ENCODE data around the gene SGSM2. TPM values are rescaled to one million over a fixed set of nuclear protein-coding genes. Genes with fewer than 3 reads are reported as not detected.

The SGSM2 gene
- total and polyA plus RNA-seq, 4 donors = 24.9 to 173 (median 67.8) TPM

DNA sequence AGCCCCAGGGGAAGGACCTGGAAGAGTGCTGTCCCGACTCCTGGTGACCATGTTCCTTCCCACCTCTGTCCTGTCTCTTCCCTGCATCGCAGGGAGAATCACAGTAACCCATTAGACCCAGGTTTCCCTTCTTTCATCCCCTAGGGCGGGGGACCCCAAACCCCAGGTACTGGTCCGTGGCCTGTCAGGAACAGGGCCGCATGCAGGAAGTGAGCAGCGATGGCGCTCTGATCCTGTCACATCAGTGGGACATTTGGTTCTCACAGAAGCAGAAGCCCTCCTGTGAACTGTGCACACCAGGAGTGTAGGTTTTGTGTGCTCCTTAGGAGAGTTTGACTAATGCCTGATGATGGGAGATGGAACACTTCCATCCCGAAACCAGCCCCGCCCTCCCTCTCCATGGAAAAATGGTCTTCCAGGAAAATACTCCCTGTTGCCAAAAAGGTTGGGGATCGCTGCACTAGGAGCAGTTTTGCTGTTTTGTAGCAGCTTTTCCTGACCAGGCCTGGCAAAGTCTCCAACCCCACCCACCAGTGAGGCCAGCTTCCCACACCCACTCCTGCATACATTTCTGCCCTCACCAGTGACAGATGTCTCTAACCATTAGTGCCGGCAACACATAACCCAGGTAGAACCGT, 53.0 kb downstream of the SGSM2 start:
- Histone ChIP-seq H3K36me3 (ENCODE audit: control insufficient read depth in 1 of 2, insufficient read depth in 2 of 2, low read length in 1 of 2) (no peaks in the 10 kb centered on the region), H3K9me3 (ENCODE audit: control insufficient read depth, low read length) (no peaks in the 10 kb centered on the region), H3K4me1 (ENCODE audit: control insufficient read depth in 1 of 2, insufficient read depth in 2 of 2, low read length in 2 of 2) (no peaks in the 10 kb centered on the region), H3K27me3 (ENCODE audit: control insufficient read depth in 1 of 2, insufficient read depth in 2 of 2, low read length in 1 of 2) (no peaks in the 10 kb centered on the region), H3K27ac (ENCODE audit: low read depth in 1 of 2, low read length in 2 of 2) (no peak overlapping the region), H3K4me3 (ENCODE audit: low read length in 2 of 2) (no peak overlapping the region)
- intact Hi-C loops (cut with DNase I) = loop anchor here in 1 of 2 donors (5.0 kb wide), 1 partner anchor 53 kb away; the partner anchor contains the start of genes SGSM2 and TSR1
- DNase-seq = peak in 1 of 2 donors; percentile 65
- ATAC-seq (ENCODE audit: low FRiP score) = no peak
- 71 to 80% methylated on average over 12 of the region's 12 CpGs for WGBS, 2 donors

DNA sequence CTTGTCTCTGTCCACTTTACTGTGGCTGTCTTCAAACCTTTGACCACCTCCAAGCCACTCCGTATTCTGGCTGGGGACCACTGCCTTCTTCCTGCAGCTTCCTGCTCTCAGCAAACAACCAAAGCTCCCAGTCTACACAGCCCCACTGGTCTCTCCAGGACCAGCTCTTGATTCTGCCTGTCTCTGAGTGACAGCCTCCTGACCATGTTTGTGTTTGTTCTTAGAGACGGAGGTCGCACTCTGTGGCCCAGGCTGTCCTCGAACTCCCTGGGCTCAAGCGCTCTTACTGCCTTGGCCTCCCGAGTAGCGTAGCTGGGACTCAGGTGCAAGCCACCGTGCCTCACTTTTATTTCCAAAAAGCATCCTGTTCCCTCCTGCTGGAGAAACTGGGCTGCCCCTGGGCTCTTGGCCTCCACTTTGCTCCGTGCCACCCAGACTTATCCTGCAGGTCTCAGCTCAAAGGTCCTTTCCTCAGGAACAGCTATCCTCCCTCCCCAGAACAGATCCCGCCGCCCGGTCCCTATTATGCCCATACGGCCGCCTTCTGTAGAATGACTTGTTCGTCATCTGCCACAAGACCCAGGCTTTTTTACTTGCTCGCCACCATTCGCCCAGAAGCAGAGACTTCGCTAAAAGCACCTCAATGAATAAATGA, 54.4 kb downstream of the SGSM2 start:
- H3K4me1 ChIP-seq (ENCODE audit: control insufficient read depth in 1 of 2, insufficient read depth in 2 of 2, low read length in 2 of 2) = peaks cover 0 to 2% of the 10 kb centered on the region in 2 donors
- ATAC-seq (ENCODE audit: low FRiP score) = no peak
- no peaks in the 10 kb centered on the region for H3K36me3 ChIP-seq (ENCODE audit: control insufficient read depth in 1 of 2, insufficient read depth in 2 of 2, low read length in 1 of 2)
- intact Hi-C loops (cut with DNase I) = loop anchor here in 1 of 2 donors (5.0 kb wide), 1 partner anchor 54 kb away; the partner anchor contains the start of genes SGSM2 and TSR1
- no peaks in the 10 kb centered on the region for H3K9me3 ChIP-seq (ENCODE audit: control insufficient read depth, low read length)
- WGBS, 2 donors = 76 to 77% methylated on average over 18 of the region's 18 CpGs
- H3K27me3 ChIP-seq (ENCODE audit: control insufficient read depth in 1 of 2, insufficient read depth in 2 of 2, low read length in 1 of 2) = no peaks in the 10 kb centered on the region
- DNase-seq = peak in 1 of 2 donors; percentile 45
- no peak overlapping the region for H3K4me3 ChIP-seq (ENCODE audit: low read length in 2 of 2)
- H3K27ac ChIP-seq (ENCODE audit: low read depth in 1 of 2, low read length in 2 of 2) = peak overlapping the region in 1 of 2 donors; percentile 14

DNA sequence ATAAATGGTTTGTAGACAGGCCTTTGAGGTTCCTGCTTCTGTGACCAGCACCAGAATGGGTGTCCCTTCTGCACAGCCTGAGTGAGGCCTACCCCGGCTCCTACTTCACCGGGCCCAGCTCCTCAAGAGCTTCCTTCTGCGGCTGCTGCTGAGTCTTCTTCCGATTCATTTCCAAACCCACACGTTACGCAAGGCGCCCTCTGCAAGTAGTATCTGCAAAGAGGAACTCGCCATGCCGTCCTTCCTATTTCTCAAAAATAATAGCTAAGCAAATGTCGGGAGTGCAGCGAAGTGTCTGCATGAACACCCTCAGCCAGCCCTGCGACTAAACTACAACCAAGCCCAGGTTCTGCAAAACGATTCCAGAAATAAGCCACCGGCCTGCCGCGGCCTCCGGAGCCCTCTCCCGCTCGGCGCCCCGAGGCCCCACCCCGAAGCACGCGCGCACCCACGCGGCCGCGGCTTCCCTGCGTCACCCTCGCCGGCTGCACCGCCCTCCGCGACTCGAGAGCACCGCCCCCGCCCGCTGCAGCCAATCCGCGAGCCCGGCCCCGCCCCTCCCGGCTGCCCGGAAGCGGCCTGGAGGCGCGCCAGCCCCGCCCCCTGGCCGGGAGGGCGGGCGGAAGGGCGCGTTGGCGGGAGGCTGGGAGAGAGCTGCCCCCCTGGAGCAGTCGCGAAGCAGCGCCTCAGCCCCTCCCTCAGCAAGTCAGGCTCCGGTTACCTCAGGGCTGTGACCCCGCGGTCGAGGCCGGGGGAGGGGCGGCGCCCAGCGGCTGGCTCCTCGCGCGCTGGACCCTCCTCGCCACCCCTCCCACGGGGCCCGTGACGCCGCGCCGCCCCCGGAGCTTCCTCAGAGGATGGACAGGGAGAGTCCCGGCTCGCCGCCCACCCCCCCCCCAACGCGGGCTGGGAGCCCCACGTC, 55.2 kb downstream of the SGSM2 start:
- H3K4me1 ChIP-seq (ENCODE audit: control insufficient read depth in 1 of 2, insufficient read depth in 2 of 2, low read length in 2 of 2) = peaks cover 0 to 2% of the 10 kb centered on the region in 2 donors
- intact Hi-C loops (cut with DNase I) = loop anchor here in 1 of 2 donors (5.0 kb wide), 1 partner anchor 55 kb away; the partner anchor contains the start of genes SGSM2 and TSR1

DNA sequence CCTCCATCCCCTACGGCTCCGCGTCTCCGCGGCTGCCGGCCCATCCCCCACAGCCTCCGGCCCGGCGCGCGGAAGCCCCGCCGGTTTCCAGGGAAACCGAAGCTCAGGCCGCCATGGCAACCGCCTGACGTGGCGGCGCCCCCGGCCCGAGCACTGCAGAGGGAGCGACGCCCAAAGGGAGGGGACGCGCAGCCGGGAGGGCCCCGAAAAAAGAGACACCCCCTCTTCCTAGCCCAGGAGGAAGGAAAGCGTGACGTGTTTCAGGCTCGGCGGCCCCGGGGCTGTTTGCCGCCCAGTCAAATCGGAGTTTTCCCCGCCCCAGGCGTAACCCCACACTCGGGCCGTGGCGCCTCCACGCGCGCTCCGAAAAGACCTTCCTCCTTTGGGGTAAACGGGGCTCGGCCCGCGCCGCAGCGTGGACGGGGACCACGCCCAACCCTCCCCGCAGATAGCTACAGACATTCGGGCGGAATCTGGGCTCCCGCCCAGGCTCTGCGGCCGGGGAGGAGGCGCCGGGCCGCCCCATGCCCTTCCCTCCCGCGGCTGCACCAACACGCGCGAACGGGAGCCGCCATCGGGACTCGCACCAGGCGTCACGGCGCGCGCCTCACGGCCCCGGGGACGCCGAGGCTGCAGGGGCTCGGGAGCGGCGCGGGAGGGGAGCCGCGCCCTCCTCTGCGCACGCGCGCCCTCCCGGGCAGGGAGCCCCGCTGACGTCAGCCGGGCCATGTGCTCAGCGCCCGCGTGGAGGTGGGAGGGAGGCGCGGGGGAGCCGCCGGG, 56.1 kb downstream of the SGSM2 start:
- ATAC-seq (ENCODE audit: low FRiP score) (peak; percentile 71), DNase-seq (peak; percentile 94 to 96)
- intact Hi-C loops (cut with DNase I) = loop anchor here in 1 of 2 donors (5.0 kb wide), 1 partner anchor 56 kb away; the partner anchor contains the start of genes SGSM2 and TSR1
- 0 to 1% methylated on average over 60 to 99 of the region's 99 CpGs for WGBS, 2 donors
- peak overlapping the region; percentile 79 to 82 for H3K4me3 ChIP-seq (ENCODE audit: low read length in 2 of 2)
- H3K4me1 ChIP-seq (ENCODE audit: control insufficient read depth in 1 of 2, insufficient read depth in 2 of 2, low read length in 2 of 2) = peaks cover 0 to 2% of the 10 kb centered on the region in 2 donors
- peak overlapping the region; percentile 87 to 95 for H3K27ac ChIP-seq (ENCODE audit: low read depth in 1 of 2, low read length in 2 of 2)
- H3K9me3 ChIP-seq (ENCODE audit: control insufficient read depth, low read length) = no peaks in the 10 kb centered on the region
- no peaks in the 10 kb centered on the region for H3K27me3 ChIP-seq (ENCODE audit: control insufficient read depth in 1 of 2, insufficient read depth in 2 of 2, low read length in 1 of 2)
- no peaks in the 10 kb centered on the region for H3K36me3 ChIP-seq (ENCODE audit: control insufficient read depth in 1 of 2, insufficient read depth in 2 of 2, low read length in 1 of 2)

More for the DNA sequence above, 55.2 kb downstream of the SGSM2 start:
- peak overlapping the region; percentile 87 to 95 for H3K27ac ChIP-seq (ENCODE audit: low read depth in 1 of 2, low read length in 2 of 2)
- H3K9me3 ChIP-seq (ENCODE audit: control insufficient read depth, low read length) = no peaks in the 10 kb centered on the region
- DNase-seq = peak; percentile 97 to 98
- H3K4me3 ChIP-seq (ENCODE audit: low read length in 2 of 2) = peak overlapping the region; percentile 79 to 82
- ATAC-seq (ENCODE audit: low FRiP score) = peak; percentile 81
- H3K36me3 ChIP-seq (ENCODE audit: control insufficient read depth in 1 of 2, insufficient read depth in 2 of 2, low read length in 1 of 2) = no peaks in the 10 kb centered on the region
- no peaks in the 10 kb centered on the region for H3K27me3 ChIP-seq (ENCODE audit: control insufficient read depth in 1 of 2, insufficient read depth in 2 of 2, low read length in 1 of 2)
- 1% methylated on average over 71 to 83 of the region's 83 CpGs for WGBS, 2 donors

DNA sequence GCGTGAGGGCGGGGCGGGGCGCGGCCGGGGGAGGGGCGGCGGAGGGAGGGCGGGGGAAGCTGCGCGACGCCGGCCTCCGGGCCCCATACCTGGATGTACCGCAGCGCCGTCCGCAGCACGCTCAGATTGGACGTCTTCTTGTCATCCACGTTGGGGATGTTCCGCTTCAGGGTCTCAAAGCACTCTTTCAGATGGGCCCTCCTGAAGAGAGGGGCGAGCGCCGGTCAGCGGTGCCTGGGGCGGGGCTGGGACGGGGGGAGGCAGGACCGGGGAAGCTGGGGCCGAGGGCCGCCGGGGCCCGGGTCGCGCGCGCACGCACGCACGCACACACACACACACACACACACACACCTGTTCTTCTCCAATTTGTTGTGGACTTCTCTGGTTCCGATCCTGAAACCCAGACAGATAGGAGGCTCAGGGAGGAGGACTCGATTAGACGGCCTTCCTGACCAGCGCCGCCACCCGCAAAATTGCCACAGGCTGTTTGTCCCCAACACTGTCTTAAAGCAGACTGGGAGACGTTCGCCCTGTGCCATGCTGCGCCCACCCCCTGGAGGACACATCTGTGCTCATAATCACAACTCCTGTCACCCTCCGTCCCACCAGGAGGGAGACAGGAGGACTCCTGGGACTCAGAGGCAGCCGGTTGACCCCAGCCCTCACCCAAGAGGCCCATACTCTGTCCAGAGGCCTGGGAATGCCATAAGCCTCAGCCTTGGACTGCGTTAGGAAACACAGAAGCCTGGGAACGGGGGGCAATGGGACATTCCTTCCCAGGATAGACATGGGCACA, 56.9 kb downstream of the SGSM2 start:
- WGBS, 2 donors = 17 to 45% methylated on average over 18 to 53 of the region's 53 CpGs
- H3K4me1 ChIP-seq (ENCODE audit: control insufficient read depth in 1 of 2, insufficient read depth in 2 of 2, low read length in 2 of 2) = peaks cover 0 to 2% of the 10 kb centered on the region in 2 donors
- intact Hi-C loops (cut with DNase I) = loop anchor here in 1 of 2 donors (5.0 kb wide), 1 partner anchor 57 kb away; the partner anchor contains the start of genes SGSM2 and TSR1
- peak in 1 of 2 donors; percentile 61 for DNase-seq
- ATAC-seq (ENCODE audit: low FRiP score) = no peak
- no peaks in the 10 kb centered on the region for H3K36me3 ChIP-seq (ENCODE audit: control insufficient read depth in 1 of 2, insufficient read depth in 2 of 2, low read length in 1 of 2)
- no peaks in the 10 kb centered on the region for H3K27me3 ChIP-seq (ENCODE audit: control insufficient read depth in 1 of 2, insufficient read depth in 2 of 2, low read length in 1 of 2)
- H3K9me3 ChIP-seq (ENCODE audit: control insufficient read depth, low read length) = no peaks in the 10 kb centered on the region
- H3K27ac ChIP-seq (ENCODE audit: low read depth in 1 of 2, low read length in 2 of 2) = peak overlapping the region in 1 of 2 donors; percentile 38
- no peak overlapping the region for H3K4me3 ChIP-seq (ENCODE audit: low read length in 2 of 2)

DNA sequence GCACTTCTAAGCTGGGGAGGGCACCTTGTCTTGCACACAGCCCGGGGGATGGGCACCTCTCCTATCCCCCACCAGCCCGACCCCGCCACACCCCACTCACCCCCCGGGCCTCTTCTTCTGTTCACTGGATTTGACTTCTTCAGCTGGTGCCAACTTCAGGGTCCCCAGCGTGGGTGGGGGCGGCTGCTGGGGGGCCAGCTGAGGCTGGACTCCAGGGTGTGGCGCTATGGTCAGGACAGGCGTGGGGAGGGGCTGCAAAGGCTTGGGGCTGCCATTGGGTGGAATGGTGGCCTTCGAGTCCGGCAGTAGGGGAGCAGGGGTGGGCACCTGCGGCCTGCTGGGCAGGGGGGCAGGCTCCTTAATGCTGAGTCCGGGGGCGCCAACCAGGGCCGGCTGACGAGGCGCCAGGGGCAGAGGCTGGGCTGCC, 57.5 kb downstream of the SGSM2 start:
- intact Hi-C loops (cut with DNase I) = loop anchor here in 1 of 2 donors (5.0 kb wide), 1 partner anchor 57 kb away; the partner anchor contains the start of genes SGSM2 and TSR1
- Histone ChIP-seq H3K27me3 (ENCODE audit: control insufficient read depth in 1 of 2, insufficient read depth in 2 of 2, low read length in 1 of 2) (no peaks in the 10 kb centered on the region), H3K36me3 (ENCODE audit: control insufficient read depth in 1 of 2, insufficient read depth in 2 of 2, low read length in 1 of 2) (no peaks in the 10 kb centered on the region), H3K4me1 (ENCODE audit: control insufficient read depth in 1 of 2, insufficient read depth in 2 of 2, low read length in 2 of 2) (peaks cover 0 to 2% of the 10 kb centered on the region in 2 donors), H3K9me3 (ENCODE audit: control insufficient read depth, low read length) (no peaks in the 10 kb centered on the region), H3K4me3 (ENCODE audit: low read length in 2 of 2) (no peak overlapping the region), H3K27ac (ENCODE audit: low read depth in 1 of 2, low read length in 2 of 2) (peak overlapping the region in 1 of 2 donors; percentile 38)
- no peak for ATAC-seq (ENCODE audit: low FRiP score)
- DNase-seq = peak in 1 of 2 donors; percentile 50
- 84 to 87% methylated on average over 14 to 16 of the region's 16 CpGs for WGBS, 2 donors

All from aorta (tissue), 5 donors.